OCI-LY1 (cell line): ENCODE results near the gene SH3D21.

Source experiments
- EZH2 ChIP-seq: fragments of 200-600 bp; sonication (generic), shearing (Covaris generic); IDR thresholded peaks from 2 replicates; pipeline ENCODE4 v1.8.0; 2017; ENCODE audit warnings: borderline replicate concordance, mixed run types, mild to moderate bottlenecking, antibody characterized with exemption, low read length, moderate library complexity, mixed read lengths
- TF ChIP-seq, protein P1 (sequence below): fragments of 200-600 bp; sonication (generic), shearing (Covaris generic); IDR thresholded peaks from 2 replicates; pipeline ENCODE4 v1.5.1; 2017; ENCODE audit warnings: mild to moderate bottlenecking, antibody characterized with exemption, low read length, moderate library complexity, mixed read lengths

DNA sequence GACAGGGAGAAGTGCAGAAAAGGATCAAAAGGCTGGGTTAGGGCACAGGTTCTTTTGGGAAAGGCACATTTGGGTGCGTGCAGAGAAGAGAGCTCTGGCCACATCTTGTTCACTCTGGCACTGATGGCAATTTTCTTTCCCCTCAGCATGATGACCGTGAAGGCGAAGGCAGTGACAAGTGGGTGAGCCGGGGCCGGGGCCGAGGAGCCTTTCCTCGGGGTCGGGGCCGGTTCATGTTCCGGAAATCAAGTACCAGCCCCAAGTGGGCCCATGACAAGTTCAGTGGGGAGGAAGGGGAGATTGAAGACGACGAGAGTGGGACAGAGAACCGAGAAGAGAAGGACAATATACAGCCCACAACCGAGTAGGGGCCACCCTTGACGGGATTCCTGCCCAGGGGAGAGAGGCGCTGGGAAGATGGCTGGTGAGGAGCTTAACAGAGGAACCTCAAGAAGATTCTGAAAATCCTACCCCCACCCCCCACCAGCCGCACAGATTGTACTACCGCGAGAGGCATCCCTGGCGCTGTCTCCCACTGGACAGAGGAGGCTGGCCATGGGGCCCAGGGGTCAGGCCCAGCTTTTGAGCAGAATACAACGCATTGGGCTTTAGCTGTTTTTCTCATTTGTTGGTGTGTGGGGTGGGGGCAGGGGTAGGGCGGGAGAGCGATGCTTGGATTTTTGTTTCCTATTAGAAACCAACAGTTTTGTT, 2.4 kb upstream of the SH3D21 start:
- TF ChIP-seq, protein P1, sequence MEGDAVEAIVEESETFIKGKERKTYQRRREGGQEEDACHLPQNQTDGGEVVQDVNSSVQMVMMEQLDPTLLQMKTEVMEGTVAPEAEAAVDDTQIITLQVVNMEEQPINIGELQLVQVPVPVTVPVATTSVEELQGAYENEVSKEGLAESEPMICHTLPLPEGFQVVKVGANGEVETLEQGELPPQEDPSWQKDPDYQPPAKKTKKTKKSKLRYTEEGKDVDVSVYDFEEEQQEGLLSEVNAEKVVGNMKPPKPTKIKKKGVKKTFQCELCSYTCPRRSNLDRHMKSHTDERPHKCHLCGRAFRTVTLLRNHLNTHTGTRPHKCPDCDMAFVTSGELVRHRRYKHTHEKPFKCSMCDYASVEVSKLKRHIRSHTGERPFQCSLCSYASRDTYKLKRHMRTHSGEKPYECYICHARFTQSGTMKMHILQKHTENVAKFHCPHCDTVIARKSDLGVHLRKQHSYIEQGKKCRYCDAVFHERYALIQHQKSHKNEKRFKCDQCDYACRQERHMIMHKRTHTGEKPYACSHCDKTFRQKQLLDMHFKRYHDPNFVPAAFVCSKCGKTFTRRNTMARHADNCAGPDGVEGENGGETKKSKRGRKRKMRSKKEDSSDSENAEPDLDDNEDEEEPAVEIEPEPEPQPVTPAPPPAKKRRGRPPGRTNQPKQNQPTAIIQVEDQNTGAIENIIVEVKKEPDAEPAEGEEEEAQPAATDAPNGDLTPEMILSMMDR = no peak
- TF ChIP-seq EZH2 = no peak
